Activated naive CD4-positive, alpha-beta T cell (primary cell): Measurements from ENCODE around the gene C1QTNF2.

Experiments used
- DNase-seq, 4 experiments: peaks; one replicate each; lab custom pipeline; 2025; lab: John Stamatoyannopoulos, UW

The C1QTNF2 gene

GRCh38 chr5:160369990-160370712 is at the start of gene C1QTNF2:
C1QTNF2 (minus strand) TSS chr5:160370626; CDS start chr5:160355011, 15,615 bp downstream.
- DNase-seq: no peak

- DNase-seq: no peak
Measured at GRCh38 chr5:160420331-160420610, 49.8 kb upstream of the C1QTNF2 start.

GRCh38 chr5:160419458-160420330 is 49.3 kb upstream of the C1QTNF2 start:
- no peak for DNase-seq

GRCh38 chr5:160418561-160419457 is 48.4 kb upstream of the C1QTNF2 start, which contains the start of gene SLU7:
SLU7 (minus strand) TSS chr5:160419081; CDS start chr5:160415294, 3,787 bp downstream.
- DNase-seq: peak; percentile 81 to 90 (median 86)

GRCh38 chr5:160399402-160400353 is 29.3 kb upstream of the C1QTNF2 start, which contains the start of gene FAM200C:
FAM200C (minus strand) TSS chr5:160400054; CDS start chr5:160395490, 4,564 bp downstream.
- DNase-seq: peak; percentile 13 to 23 (median 18)

GRCh38 chr5:160398806-160399205 is 28.4 kb upstream of the C1QTNF2 start:
- no peak for DNase-seq

GRCh38 chr5:160397492-160397891 is 27.1 kb upstream of the C1QTNF2 start:
- no peak for DNase-seq

- no peak for DNase-seq
Measured at GRCh38 chr5:160395111-160395510, 24.7 kb upstream of the C1QTNF2 start.

- DNase-seq: no peak
Measured at GRCh38 chr5:160390787-160391696, 20.6 kb upstream of the C1QTNF2 start.

GRCh38 chr5:160387445-160387844 is 17.0 kb upstream of the C1QTNF2 start:
- no peak for DNase-seq

- DNase-seq: no peak
Measured at GRCh38 chr5:160385496-160385895, 15.1 kb upstream of the C1QTNF2 start.

GRCh38 chr5:160384681-160385080 is 14.3 kb upstream of the C1QTNF2 start:
- DNase-seq: no peak

- no peak for DNase-seq
Measured at GRCh38 chr5:160382346-160382745, 11.9 kb upstream of the C1QTNF2 start.

GRCh38 chr5:160380041-160380440 is 9.6 kb upstream of the C1QTNF2 start:
- no peak for DNase-seq

GRCh38 chr5:160379511-160379910 is 9.1 kb upstream of the C1QTNF2 start:
- DNase-seq: no peak

- DNase-seq: no peak
Measured at GRCh38 chr5:160378330-160378729, 7.9 kb upstream of the C1QTNF2 start.

- no peak for DNase-seq
Measured at GRCh38 chr5:160377651-160378050, 7.2 kb upstream of the C1QTNF2 start.

- no peak for DNase-seq
Measured at GRCh38 chr5:160376416-160376815, 6.0 kb upstream of the C1QTNF2 start.

- DNase-seq: no peak
Measured at GRCh38 chr5:160375701-160376100, 5.3 kb upstream of the C1QTNF2 start.

GRCh38 chr5:160375166-160375565 is 4.7 kb upstream of the C1QTNF2 start:
- DNase-seq: no peak
